Kidney (tissue), 14 donors: Measurements from ENCODE around the gene SLX9. TPM values are rescaled to one million over a fixed set of nuclear protein-coding genes. Genes with fewer than 3 reads are reported as not detected.

Experiments
- DNase-seq, 5 donors: peaks; one replicate each; pipeline ENCODE4 v3.0.0-alpha.2; 2013 to 2020
- FAIRE-seq: peaks from 2 replicates; lab custom pipeline; 2012; peaks lifted over from hg19 to GRCh38; lab: Jason Lieb, UNC
- H3K27ac ChIP-seq, 2 donors: one replicate each; pipeline ENCODE4 v1.7.0; 2013; ENCODE audit warnings: low read depth in 2 of 2, low read length in 2 of 2, inconsistent platforms in 1 of 2
- H3K27me3 ChIP-seq: one replicate; pipeline ENCODE4 v1.7.1; 2013; ENCODE audit warnings: low read length, inconsistent platforms; ENCODE audit not compliant: control insufficient read depth, insufficient read depth
- H3K36me3 ChIP-seq, 3 donors: one replicate each; pipeline versions ENCODE4 v1.7.0 to v1.7.1; 2013; ENCODE audit warnings: low read length in 3 of 3, control low read depth in 1 of 3, inconsistent platforms in 1 of 3; ENCODE audit not compliant: insufficient read depth in 3 of 3, control insufficient read depth in 2 of 3
- H3K4me1 ChIP-seq, 3 donors: one replicate each; pipeline versions ENCODE4 v1.7.0 to v1.7.1; 2013; ENCODE audit warnings: low read length in 3 of 3, inconsistent platforms in 1 of 3, low read depth in 1 of 3; ENCODE audit not compliant: control insufficient read depth in 2 of 3, insufficient read depth in 2 of 3
- H3K4me3 ChIP-seq, 3 donors: one replicate each; pipeline versions ENCODE4 v1.7.0 to v1.8.1; 2013; ENCODE audit warnings: low read length in 3 of 3, control low read depth in 1 of 3, inconsistent platforms in 1 of 3
- H3K9ac ChIP-seq, 3 donors: one replicate each; pipeline versions ENCODE4 v1.7.0 to v1.7.1; 2013; ENCODE audit warnings: low read length in 3 of 3, control low read depth in 1 of 3, inconsistent platforms in 1 of 3
- H3K9me3 ChIP-seq, 3 donors: one replicate each; pipeline versions ENCODE4 v1.7.0 to v1.7.1; 2013; ENCODE audit warnings: low read length in 3 of 3, control low read depth in 1 of 3, inconsistent platforms in 1 of 3; ENCODE audit not compliant: control insufficient read depth in 2 of 3, insufficient read depth in 1 of 3
- CTCF ChIP-seq: IDR thresholded peaks from 3 replicates; pipeline ENCODE4 v1.5.1; 2012; ENCODE audit warnings: mild to moderate bottlenecking, moderate library complexity, borderline replicate concordance; ENCODE audit not compliant: insufficient read depth; ENCODE audit errors: extremely low read depth
- intact Hi-C: fragments of 100-400 bp; cut with DNase I; formaldehyde crosslinking; loops from one replicate; pipeline ENCODE4 v1.11.1; 2022
- polyA plus RNA-seq: library from polyadenylated mRNA; stranded (reverse); fragments of 350-450 nt; fragmentation: Illumina TruSeq; extraction: RNeasy Lipid Tissue Mini Kit (QIAGEN cat#74804); gene quantifications from one replicate; pipeline ENCODE4 v1.2.3, GENCODE V29; 2014; ENCODE audit warnings: low read depth, low replicate concordance; ENCODE audit not compliant: insufficient read depth
- total RNA-seq: library from RNA; stranded (reverse); fragmentation: NEBNext Ultra II Directional; extraction: Animal tissue kit (Norgen Biotek cat#: 25700); gene quantifications from one replicate; pipeline ENCODE4 v1.2.1, GENCODE V29; 2021
- donor health status: control.
- donor health status: control.
- donor health status: control.
- donor health status: control.
- donor health status: control.
- donor health status: DM: yes; HTN: yes; CAD: no.
- donor health status: Normal renal cell carcinoma (clear cell type).

The SLX9 gene
- total and polyA plus RNA-seq, 2 donors from 2014 or later: 27.1 to 35.1 TPM

GRCh38 chr21:44904141-44904923 lies 35.5 kb upstream of the SLX9 start:
- Histone ChIP-seq H3K36me3 (peaks cover 0 to 3% (median 2%) of the 10 kb centered on the region in 3 donors), H3K27me3 (no peaks in the 10 kb centered on the region), H3K9ac (no peak overlapping the region), H3K4me3 (peak overlapping the region in 1 of 3 donors; percentile 17), H3K9me3 (no peaks in the 10 kb centered on the region), H3K4me1 (peaks cover 0 to 12% (median 0%) of the 10 kb centered on the region in 3 donors), H3K27ac (no peak overlapping the region)
- FAIRE-seq (no peak), DNase-seq (no peak)
- intact Hi-C loops: no loop called here
- TF ChIP-seq CTCF: no peak

- intact Hi-C loops: no loop called here
- no peak overlapping the region for H3K4me3 ChIP-seq
- H3K9ac ChIP-seq: no peak overlapping the region
- DNase-seq: peak in 1 of 5 donors; percentile 62
- H3K27me3 ChIP-seq: no peaks in the 10 kb centered on the region
- H3K9me3 ChIP-seq: no peaks in the 10 kb centered on the region
- H3K4me1 ChIP-seq: peaks cover 0 to 12% (median 0%) of the 10 kb centered on the region in 3 donors
- no peak for TF ChIP-seq CTCF
- peaks cover 0 to 3% (median 2%) of the 10 kb centered on the region in 3 donors for H3K36me3 ChIP-seq
- no peak for FAIRE-seq
- H3K27ac ChIP-seq: no peak overlapping the region
Measured at GRCh38 chr21:44905016-44905727, 34.7 kb upstream of the SLX9 start.

GRCh38 chr21:44905728-44906090 lies 34.1 kb upstream of the SLX9 start:
- intact Hi-C loops: no loop called here
- Histone ChIP-seq H3K36me3 (peaks cover 0 to 3% (median 2%) of the 10 kb centered on the region in 3 donors), H3K27me3 (no peaks in the 10 kb centered on the region), H3K9ac (no peak overlapping the region), H3K4me3 (no peak overlapping the region), H3K9me3 (no peaks in the 10 kb centered on the region), H3K27ac (no peak overlapping the region), H3K4me1 (peaks cover 0 to 12% (median 0%) of the 10 kb centered on the region in 3 donors)
- TF ChIP-seq CTCF: no peak
- DNase-seq (no peak), FAIRE-seq (no peak)
